Cerebellar nuclear complex (tissue), 1 donor: ENCODE measurements around the gene RTBDN.

Experiments
- DNase-seq, 2 experiments: peaks; one replicate each; lab custom pipeline; 2025; lab: John Stamatoyannopoulos, UW

RTBDN gene

GRCh38 chr19:12834566-12834943, at the start of gene RTBDN:
TSS of gene RTBDN (minus strand) at chr19:12834579. CDS start at chr19:12829979, 4,600 bp downstream.
- DNase-seq, result peak in 1 of 2 experiments; percentile 1

GRCh38 chr19:12882589-12882988, 48.2 kb upstream of the RTBDN start:
- DNase-seq, result no peak

- DNase-seq, result peak; percentile 45 to 65
Measured at GRCh38 chr19:12881172-12881808, 46.9 kb upstream of the RTBDN start, which contains the start of gene DNASE2. TSS of gene DNASE2 (minus strand) at chr19:12881449. CDS start at chr19:12881375, 74 bp downstream.

- DNase-seq, result peak in 1 of 2 experiments; percentile 28
Measured at GRCh38 chr19:12880551-12881171, 46.3 kb upstream of the RTBDN start.

- DNase-seq, result no peak
Measured at GRCh38 chr19:12875086-12875485, 40.7 kb upstream of the RTBDN start.

- DNase-seq, result no peak
Measured at GRCh38 chr19:12873891-12874745, 39.7 kb upstream of the RTBDN start.

- no peak for DNase-seq
Measured at GRCh38 chr19:12872941-12873890, 38.8 kb upstream of the RTBDN start.

- DNase-seq, result no peak
Measured at GRCh38 chr19:12872255-12872654, 37.9 kb upstream of the RTBDN start.

GRCh38 chr19:12871681-12872080, 37.3 kb upstream of the RTBDN start:
- no peak for DNase-seq

- DNase-seq, result no peak
Measured at GRCh38 chr19:12868540-12869112, 34.2 kb upstream of the RTBDN start.

GRCh38 chr19:12867120-12868099, 33.0 kb upstream of the RTBDN start:
- DNase-seq, result no peak

- no peak for DNase-seq
Measured at GRCh38 chr19:12866416-12867119, 32.2 kb upstream of the RTBDN start.

GRCh38 chr19:12865746-12866415, 31.5 kb upstream of the RTBDN start:
- DNase-seq, result no peak

GRCh38 chr19:12864721-12865715, 30.6 kb upstream of the RTBDN start:
- DNase-seq, result no peak

GRCh38 chr19:12864143-12864542, 29.8 kb upstream of the RTBDN start:
- DNase-seq, result no peak

- DNase-seq, result no peak
Measured at GRCh38 chr19:12859546-12859945, 25.2 kb upstream of the RTBDN start.
